KMS-11 (cell line): Measurements from ENCODE around the gene MTPN.

Experiments
- H2AFZ ChIP-seq: fragments of 200-600 bp; sonication (generic); 2 replicates; pipeline ENCODE4 v1.6.1; 2016; ENCODE audit warnings: antibody characterized with exemption, mixed run types, low read depth
- H3K27ac ChIP-seq: fragments of 200-600 bp; sonication (generic); 2 replicates; pipeline ENCODE4 v1.6.1; 2016; ENCODE audit warnings: mild to moderate bottlenecking, mixed run types
- H3K27me3 ChIP-seq: fragments of 200-600 bp; sonication (generic); 2 replicates; pipeline ENCODE4 v1.6.1; 2017; ENCODE audit warnings: mild to moderate bottlenecking, low read depth, mixed run types, moderate library complexity; ENCODE audit not compliant: insufficient read depth
- H3K36me3 ChIP-seq: fragments of 200-600 bp; sonication (generic); 2 replicates; pipeline ENCODE4 v1.6.1; 2017; ENCODE audit warnings: mild to moderate bottlenecking, mixed run types; ENCODE audit not compliant: insufficient read depth
- H3K4me1 ChIP-seq: fragments of 200-600 bp; sonication (generic); 2 replicates; pipeline ENCODE4 v1.6.1; 2016; ENCODE audit warnings: mild to moderate bottlenecking, low read depth, mixed run types; ENCODE audit not compliant: poor library complexity, severe bottlenecking
- H3K4me2 ChIP-seq: fragments of 200-600 bp; sonication (generic); 2 replicates; pipeline ENCODE4 v1.7.0; 2016; ENCODE audit warnings: mild to moderate bottlenecking, mixed run types
- H3K4me3 ChIP-seq: fragments of 200-600 bp; sonication (generic); IDR thresholded peaks from 2 replicates; pipeline ENCODE4 v1.6.1; 2017; ENCODE audit warnings: low read depth, low read length, mixed read lengths; ENCODE audit not compliant: insufficient read depth
- H3K79me2 ChIP-seq: fragments of 200-600 bp; sonication (generic); 2 replicates; pipeline ENCODE4 v1.6.1; 2016; ENCODE audit warnings: low read depth, mixed run types; ENCODE audit not compliant: insufficient read depth
- H3K9ac ChIP-seq: fragments of 200-600 bp; sonication (generic); 2 replicates; pipeline ENCODE4 v1.6.1; 2016; ENCODE audit warnings: mild to moderate bottlenecking, mixed run types
- H4K20me1 ChIP-seq: fragments of 200-600 bp; sonication (generic); 2 replicates; pipeline ENCODE4 v1.6.1; 2016; ENCODE audit warnings: mild to moderate bottlenecking, mixed run types; ENCODE audit not compliant: insufficient read depth
- CTCF ChIP-seq: fragments of 200-600 bp; sonication (generic); conservative IDR thresholded peaks from 2 replicates; pipeline ENCODE4 v1.6.1; 2017; ENCODE audit warnings: low read depth, mild to moderate bottlenecking, antibody characterized with exemption, low read length, moderate library complexity, mixed read lengths

The MTPN gene

GRCh38 chr7:135899458-135900064, 77.6 kb downstream of the MTPN start:
- H3K4me3 ChIP-seq, result no peak overlapping the region
- H3K4me1 ChIP-seq, result peaks cover 11% of the 10 kb centered on the region
- no peaks in the 10 kb centered on the region for H3K27me3 ChIP-seq
- no peak overlapping the region for H3K27ac ChIP-seq
- H3K9ac ChIP-seq, result no peak overlapping the region
- no peaks in the 10 kb centered on the region for H3K79me2 ChIP-seq
- no peak overlapping the region for H2AFZ ChIP-seq
- no peaks in the 10 kb centered on the region for H4K20me1 ChIP-seq
- no peak overlapping the region for H3K4me2 ChIP-seq
- no peak for TF ChIP-seq CTCF
- H3K36me3 ChIP-seq, result no peaks in the 10 kb centered on the region

- Histone ChIP-seq H3K4me3 (no peak overlapping the region), H3K4me2 (no peak overlapping the region), H3K79me2 (no peaks in the 10 kb centered on the region), H3K4me1 (no peaks in the 10 kb centered on the region), H4K20me1 (no peaks in the 10 kb centered on the region), H2AFZ (no peak overlapping the region), H3K36me3 (no peaks in the 10 kb centered on the region), H3K9ac (no peak overlapping the region), H3K27me3 (no peaks in the 10 kb centered on the region), H3K27ac (no peak overlapping the region)
- no peak for TF ChIP-seq CTCF
These were observed 78.9 kb downstream of the MTPN start for GRCh38 chr7:135898226-135898625.

- Histone ChIP-seq H3K79me2 (no peaks in the 10 kb centered on the region), H3K4me3 (no peak overlapping the region), H3K36me3 (no peaks in the 10 kb centered on the region), H3K27me3 (no peaks in the 10 kb centered on the region), H3K27ac (no peak overlapping the region), H2AFZ (no peak overlapping the region), H3K4me2 (no peak overlapping the region), H3K9ac (no peak overlapping the region), H3K4me1 (no peaks in the 10 kb centered on the region), H4K20me1 (no peaks in the 10 kb centered on the region)
- no peak for TF ChIP-seq CTCF
These were observed 82.3 kb downstream of the MTPN start for GRCh38 chr7:135894816-135895215.

- no peak overlapping the region for H3K27ac ChIP-seq
- TF ChIP-seq CTCF, result no peak
- H3K27me3 ChIP-seq, result no peaks in the 10 kb centered on the region
- no peak overlapping the region for H3K9ac ChIP-seq
- no peak overlapping the region for H2AFZ ChIP-seq
- H4K20me1 ChIP-seq, result no peaks in the 10 kb centered on the region
- H3K4me3 ChIP-seq, result no peak overlapping the region
- no peaks in the 10 kb centered on the region for H3K79me2 ChIP-seq
- no peaks in the 10 kb centered on the region for H3K36me3 ChIP-seq
- no peaks in the 10 kb centered on the region for H3K4me1 ChIP-seq
- H3K4me2 ChIP-seq, result no peak overlapping the region
These were observed 87.3 kb downstream of the MTPN start for GRCh38 chr7:135889823-135890222.
